ELF-1 (cell line): ENCODE measurements around the gene APOO.
"Not testable (repeated sequence)": the region's sequence is repeated elsewhere in the genome, so short reads cannot be mapped to it uniquely, and the experiment has no call there.

Source experiments
- DNase-seq: peaks from one replicate; pipeline ENCODE4 v3.0.0-alpha.2; 2016; ENCODE audit warnings: low read depth, low spot score

Gene APOO

DNA sequence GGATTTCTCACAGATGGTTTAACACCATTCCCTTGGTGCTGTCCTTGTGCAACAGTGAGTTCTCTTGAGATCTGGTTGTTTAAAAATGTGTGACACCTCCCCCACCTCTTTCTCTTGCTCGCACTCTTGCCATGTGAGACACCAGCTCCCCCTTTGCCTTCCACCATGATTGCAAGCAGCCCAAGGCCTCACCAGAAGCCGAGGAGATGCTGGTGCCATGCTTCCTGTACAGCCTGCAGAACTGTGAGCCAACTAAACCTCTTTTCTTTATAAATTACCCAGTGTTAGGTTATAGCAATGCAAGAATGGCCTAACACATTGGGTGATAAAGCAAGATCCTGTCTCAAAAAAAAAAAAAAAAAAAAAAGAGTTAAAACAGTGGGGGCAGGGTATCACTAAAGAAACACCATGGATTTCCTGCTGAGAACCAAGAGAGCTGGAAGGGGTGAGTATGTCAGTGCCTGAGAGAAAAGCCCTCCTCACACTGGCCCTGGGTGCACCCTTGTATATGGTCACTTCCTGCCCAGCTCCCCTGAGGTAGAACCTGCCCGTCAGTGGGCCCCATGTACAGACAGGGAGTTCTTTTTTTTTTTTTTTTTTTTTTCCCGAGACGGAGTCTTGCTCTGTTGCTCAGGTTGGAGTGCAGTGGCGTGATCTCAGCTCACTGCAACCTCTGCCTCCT lies 46.4 kb downstream of the APOO start:
- DNase-seq, result no peak

DNA sequence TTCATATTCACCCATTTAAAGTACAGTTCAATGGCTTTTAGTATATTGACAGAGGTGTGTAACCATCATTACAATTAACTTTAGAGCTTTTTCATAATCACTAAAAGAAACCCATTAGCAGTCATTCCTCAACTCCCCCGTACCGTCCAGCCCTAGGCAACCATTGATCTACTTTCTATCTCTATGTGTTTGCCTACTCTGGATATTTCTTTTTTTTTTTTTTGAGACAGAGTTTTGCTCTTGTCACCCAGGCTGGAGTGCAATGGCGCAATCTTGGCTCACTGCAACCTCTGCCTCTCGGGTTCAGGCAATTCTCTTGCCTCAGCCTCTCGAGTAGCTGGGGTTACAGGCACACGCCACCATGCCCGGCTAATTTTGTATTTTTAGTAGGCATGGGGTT lies 48.5 kb downstream of the APOO start:
- not testable (repeated sequence) for DNase-seq

DNA sequence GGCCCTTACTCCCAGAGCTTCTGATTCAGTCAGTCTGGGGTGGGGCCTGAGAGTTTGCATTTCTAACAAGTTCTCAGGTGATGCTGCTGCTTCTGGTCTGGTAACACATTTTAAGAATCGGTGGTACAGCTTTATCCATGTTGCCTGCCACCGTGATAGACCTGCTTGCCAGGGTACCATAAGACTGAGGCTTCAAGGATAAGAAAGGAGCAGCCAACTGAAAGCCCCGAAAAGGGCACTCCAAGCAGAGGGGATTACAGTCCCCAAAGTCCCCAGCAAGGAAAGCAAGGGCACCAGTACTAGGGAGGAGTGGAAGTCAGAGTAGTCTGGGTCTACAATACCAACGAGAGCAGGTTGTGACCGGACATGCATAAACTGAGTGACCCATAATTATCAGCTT lies 49.8 kb downstream of the APOO start:
- no peak for DNase-seq

DNA sequence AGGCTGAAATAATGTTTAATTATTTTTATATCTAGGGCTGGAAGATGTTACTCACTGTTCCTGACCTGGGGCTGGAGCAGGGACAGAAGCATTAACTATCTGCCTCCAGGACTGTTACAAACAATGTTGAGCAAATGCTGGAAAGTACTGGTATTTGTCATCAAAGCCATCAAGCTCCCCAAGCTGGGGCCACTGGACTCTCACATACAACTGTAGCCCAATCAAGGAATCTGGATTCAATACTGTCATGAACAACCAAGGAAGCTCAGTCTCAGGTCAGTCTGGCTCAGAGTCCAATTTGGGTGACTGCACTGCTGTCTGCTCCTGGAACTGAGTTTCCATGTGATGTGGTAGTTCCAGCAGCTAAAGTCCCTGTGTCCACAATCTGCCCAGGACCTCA lies 50.4 kb downstream of the APOO start:
- no peak for DNase-seq

DNA sequence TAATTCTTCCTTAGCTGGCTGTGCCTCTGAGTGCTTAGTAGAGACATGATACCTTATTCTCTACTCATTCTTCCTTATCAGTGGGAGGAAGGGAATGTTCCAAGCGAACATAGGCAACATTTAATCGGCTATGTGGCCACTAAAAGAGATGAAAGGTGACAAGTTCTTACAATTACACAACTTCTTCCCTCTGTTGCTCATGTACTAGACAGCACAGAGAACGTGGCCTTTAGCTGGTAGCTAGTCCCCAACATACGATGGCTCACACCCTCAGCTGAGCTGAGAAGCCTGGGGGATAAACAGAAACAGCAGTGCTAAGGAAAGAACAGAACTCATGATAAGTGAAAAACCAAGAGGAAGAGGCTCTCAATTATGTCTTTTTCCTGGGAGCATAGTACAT lies 52.2 kb downstream of the APOO start:
- no peak for DNase-seq

DNA sequence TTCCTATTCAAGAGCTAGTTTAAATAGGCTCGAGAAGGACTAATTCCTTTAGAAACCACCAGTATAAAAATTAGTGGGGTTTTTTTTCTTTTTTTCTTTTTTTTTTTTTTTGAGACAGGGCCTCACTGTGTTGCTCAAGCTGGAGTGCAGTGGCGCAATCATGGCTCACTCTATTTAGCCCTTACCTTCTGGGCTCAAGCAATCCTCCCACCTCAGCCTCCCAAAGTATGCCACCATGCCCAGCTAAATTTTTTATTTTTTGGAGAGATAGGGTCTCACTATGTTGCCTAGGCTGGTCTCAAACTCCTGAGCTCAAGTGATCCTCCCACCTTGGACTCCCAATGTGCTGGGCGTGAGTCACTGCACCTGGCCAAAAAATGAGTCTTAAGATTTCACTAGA lies 52.8 kb downstream of the APOO start:
- DNase-seq, result no peak

DNA sequence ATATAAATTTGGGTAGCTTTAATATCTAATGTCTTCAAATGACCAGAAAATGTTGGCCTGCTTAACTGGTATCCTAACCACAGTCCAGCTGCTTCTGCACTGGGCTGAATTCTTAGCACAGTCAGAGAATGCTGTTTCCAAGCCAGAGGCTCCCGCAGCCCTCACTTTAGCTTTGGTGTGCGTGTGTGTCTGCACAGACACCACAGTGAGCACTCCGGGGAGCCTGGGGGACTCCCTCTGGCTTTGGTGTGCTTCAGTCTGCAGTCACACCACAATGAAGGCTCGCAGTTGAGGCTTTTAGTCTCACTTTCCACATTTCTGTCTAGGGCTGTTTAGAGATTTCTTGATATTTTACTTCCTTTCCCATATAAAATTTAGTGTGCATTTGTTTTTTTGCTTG lies 53.6 kb downstream of the APOO start:
- peak; percentile 41 for DNase-seq

DNA sequence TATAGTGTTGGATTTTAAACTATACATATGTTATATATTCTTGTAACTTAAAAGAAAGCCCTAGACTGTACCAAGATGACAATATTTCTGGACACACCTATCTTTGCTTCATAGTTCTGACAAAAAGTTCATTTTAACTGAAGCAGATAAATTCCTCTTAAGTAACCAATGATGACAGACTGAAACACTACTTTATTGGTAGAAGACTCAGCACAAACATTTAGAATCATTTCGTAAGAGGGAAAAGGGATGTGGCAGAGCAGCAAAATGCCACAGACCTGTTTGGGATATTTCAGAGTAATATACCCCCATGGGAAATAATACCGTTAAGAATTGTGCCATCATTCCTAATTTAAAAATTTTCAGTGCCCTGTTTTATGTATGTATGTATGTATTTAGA lies 56.2 kb downstream of the APOO start:
- no peak for DNase-seq

DNA sequence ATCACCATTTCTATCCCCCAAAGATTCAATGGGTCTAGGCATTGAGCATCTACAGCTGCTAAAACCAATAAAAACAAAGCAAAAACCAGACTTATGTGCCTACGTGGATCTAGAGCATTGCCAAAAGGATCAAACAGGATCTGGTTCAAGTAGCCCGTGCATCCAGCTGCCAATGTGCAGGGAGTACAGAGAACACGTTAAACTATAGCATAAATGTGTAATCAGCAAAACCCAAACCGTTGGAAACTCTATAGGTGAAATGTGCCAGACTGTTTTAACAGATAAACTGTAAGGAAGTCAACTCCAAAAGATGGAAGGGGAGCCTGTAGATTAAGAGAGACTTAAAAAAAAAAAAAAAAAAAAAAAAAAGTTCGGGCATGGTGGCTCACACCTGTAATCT lies 58.5 kb downstream of the APOO start:
- DNase-seq, result no peak

DNA sequence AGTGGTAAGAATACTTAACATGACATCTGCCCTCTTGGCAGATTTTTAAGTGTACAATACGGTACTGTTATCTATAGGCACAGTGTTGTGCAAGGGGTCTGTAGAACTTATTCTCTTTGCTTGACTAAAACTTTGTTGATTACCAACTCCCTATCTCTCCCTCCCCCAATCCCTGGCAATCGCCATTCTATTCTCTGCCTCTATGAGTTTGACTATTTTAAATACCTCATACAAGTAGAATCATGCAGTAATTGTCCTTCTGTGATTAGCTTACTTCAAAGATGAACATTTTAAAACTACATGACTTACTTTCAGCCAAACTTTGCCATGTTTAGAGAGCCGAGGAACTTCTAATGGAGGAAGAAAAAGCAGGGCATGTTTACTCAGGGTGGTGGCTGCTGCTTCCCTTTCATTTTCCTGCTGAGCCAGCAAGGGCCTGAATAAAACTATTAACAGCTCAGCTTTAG lies 62.4 kb downstream of the APOO start:
- DNase-seq, result no peak

DNA sequence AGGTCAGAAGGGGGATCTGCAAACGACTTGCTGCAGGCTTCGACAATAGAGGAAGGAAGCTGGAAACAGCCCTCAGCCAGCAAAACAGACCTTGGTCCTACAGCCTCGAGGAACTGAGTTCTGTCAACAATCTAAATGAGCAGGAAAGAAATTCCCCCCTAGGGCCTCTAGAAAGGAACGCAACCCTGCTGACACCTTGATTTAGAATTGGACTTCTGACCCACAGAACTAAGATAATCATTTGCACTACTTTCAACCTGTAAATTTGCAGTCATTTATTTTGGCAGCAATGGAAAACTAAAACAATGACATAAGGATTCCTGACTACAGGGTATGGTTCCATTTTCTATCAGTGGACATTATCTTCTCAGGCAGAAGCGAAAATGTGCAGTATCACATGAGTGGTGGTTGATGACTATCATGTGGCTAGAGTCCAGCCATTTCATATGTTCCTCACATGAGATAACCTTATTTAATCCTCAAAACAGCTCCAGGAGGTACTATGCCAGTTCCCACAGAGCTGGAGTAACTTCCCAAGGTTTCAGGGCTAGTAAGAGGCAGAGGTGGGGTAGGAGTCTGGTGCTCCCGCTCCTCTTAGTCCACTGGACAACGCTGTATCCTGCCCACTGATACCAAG lies 63.1 kb downstream of the APOO start:
- peak; percentile 83 for DNase-seq

DNA sequence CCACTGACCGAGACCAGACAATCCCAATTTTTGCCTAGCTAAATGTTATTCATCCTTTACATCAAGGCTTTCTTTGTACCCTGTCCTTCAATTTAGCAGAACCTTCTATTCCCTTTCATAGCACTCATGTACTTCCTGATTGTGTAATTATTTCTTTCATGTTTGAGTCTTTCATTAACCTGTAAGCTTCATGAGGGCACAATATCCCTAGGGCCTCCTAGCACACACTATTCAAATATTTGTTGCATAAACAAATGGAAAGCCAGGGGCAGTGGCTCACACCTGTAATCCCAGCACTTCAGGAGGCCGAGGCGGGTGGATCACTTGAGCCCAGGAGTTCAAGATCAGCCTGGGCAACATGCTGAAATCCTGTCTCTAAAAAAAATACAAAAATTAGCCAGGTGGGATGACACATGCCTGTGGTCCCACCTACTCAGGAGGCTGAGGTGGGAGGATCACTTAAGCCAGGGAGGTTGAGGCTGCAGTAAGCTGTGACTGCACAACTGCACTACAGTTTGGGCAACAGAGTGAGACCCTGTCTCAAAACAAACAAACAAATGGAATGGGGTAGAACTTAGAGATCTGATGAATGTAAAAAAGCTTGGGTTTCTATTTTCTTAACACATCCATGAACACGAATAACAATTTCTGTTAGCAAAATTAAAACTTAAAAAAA lies 65.8 kb downstream of the APOO start:
- no peak for DNase-seq

DNA sequence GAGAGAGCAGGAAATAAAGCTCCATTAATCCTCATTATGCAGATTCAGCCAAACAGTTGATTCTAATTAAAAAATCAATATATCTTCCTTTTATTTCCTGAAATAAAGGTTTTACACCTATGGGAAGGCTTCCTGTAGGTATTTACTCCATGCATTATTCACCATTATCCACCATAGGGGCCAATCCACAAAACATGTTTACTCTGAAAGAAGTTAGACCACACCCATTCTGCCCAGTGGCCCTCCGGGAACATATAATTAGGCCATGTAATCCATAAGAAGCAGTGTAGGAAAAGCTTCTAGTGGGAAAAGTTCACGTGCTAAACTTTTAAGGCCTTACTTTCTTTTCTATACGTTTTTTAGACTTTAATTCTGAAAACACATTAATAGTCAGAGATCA lies 67.1 kb downstream of the APOO start:
- no peak for DNase-seq

DNA sequence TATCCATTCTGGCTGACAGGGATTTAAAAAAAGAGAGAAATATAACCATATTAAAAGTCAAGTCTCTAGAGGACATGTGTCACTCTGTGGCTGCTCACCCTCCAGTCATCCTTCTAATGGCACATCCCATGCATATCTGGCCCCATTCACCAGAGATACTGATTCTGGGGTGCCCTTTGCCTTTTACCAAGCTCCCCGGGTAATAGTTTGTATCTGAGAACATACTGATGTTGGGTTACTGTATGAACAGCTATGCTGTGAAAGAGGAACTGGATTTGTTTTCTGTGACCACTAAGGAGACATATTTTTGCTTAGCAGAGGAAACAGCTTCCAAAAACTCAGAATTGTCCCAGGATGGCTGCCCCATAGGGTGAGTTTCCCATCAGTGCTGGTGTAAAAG lies 68.8 kb downstream of the APOO start:
- no peak for DNase-seq

DNA sequence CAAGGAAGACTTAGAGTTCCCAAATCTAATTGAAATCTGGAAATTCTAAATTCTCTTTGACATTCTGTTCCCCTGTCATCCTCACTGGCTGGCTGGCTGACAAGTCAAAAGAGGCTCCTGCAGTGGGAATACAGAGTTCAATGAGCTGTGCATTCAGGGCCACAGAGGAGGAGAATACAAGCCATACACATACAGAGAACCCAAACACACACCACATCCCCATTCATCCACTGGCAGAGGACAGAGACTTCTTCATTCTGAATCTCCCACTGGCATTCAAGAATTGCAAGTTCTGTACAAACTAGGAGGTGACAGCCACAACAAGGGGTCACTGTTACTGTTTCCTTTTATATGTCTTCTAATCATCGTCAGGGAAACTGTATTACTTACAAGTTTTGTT lies 75.0 kb downstream of the APOO start:
- no peak for DNase-seq

DNA sequence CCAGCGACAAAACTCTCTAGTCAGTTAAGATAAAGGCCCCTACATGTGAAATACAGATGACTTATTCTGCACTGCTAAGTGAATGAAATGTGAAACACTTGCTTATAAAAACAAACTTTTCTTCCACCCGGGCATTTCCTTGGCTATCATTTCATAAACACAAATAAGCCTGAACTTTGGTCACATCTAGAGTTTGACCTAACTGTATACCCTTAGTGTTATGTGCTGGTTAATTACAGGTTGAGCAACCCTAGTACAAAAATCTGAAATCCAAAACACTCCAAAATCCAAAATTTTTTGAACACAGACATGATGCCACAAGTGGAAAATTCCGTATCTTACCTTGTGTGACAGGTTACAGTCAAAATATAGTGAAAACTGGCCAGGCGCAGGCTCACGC lies 78.9 kb downstream of the APOO start:
- no peak for DNase-seq

DNA sequence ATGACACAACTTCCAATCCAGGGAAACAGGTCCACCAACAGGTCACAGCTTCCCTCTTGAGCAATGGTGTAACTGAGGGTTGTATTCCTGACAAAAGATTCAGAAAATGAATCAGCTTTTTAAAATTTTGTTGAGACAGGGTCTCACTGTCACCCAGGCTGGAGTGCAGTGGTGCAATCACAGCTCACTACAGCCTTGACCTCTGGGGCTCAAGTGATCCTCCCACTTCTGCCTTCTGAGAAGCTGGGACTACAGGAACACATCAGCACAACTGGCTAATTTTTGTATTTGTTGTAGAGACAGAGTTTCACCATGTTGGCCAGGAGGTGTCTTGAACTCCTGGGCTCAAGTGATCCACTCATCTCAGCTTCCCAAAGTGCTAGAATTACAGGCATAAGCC lies 81.1 kb downstream of the APOO start:
- DNase-seq, result no peak

DNA sequence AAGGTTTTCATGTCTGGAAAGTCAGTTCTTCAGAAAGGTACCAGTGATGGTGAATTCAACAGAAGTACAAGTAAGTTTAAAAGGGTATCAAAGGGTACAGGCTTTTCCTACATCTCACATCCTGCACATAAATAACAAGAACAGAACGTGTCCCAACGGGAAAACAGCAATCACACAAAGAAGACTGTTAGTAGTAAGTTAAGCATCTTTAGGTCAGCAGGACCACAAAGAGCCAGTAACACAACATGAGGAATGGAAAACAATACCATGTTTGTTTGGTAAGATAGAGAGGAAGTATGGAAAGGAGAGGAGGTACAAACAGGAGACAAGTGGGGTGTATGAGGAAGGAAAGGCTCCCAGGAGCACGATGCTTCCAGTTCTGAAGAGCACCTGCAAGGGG lies 81.5 kb downstream of the APOO start:
- no peak for DNase-seq

DNA sequence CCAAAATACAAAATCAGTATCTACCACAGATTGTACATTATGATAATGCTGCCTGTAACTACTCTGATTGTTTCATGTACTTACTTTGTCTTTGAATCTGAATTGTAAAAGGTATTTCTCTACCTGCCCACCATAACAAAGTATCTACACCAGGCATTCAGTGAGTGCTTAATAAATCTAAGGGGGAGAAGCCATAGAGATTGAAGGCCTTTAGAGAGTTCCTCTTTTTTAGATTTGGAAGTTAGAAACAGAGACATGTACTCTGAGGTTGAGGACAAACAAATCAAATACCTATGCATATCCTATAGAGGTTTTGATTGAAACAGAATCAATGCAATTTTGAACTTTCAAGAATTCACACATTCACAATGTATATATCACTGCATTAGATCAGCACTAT lies 82.1 kb downstream of the APOO start:
- DNase-seq, result no peak

DNA sequence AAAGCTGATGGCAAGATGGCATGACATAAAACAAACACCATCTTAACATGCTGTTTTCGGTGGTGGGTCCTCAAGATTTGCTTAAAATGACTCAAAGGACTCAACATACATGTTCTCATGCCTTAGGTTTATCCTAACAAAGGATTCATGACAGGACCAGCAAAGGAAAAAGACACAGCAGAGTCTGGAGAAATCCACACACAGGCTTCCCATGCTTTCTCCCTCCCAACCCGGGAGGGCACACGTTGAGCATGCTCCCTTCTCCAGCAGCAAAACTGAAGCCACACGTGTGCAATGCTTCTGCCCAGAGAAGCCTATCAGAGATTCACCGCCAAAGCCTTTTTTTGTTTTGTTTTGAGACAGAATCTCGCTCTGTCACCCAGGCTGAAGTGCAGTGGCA lies 84.9 kb downstream of the APOO start:
- no peak for DNase-seq

DNA sequence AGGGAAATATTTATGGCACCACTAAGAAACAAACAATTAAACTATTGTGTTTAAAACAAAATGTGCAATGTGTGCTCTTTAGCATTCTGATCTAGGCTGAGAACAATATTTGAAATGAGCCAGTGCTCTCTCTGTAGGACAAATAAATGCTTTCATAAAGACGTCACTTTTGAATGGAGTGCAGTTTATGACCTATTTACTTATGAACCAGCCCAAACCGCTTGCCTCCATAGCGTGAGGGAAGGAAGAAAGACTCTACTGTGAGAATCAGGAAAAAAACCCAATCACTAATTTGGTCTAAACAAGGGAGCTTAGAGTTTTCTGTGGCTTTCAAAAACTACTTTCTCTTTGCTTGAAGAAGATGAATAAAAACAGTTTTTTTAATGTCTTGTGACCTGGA lies 85.3 kb downstream of the APOO start:
- DNase-seq, result no peak

DNA sequence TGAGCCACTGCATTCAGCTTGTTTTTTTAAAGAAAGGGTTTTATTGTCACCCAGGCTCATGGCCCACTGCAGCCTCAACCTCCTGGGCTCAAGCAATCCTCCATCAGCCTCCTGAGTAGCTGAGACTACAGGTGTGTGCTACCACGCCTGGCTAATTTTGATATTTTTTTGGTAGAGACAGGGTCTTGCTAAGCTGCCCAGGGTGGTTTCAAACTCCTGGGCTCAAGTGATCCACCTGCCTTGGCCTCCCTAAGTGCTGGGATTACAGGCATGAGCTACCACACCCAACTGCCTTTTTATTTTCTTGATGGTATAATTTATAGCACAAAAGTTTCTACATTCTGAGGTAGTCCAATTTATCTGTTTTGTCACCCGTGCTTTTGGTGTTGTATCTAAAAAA lies 85.9 kb downstream of the APOO start:
- no peak for DNase-seq

DNA sequence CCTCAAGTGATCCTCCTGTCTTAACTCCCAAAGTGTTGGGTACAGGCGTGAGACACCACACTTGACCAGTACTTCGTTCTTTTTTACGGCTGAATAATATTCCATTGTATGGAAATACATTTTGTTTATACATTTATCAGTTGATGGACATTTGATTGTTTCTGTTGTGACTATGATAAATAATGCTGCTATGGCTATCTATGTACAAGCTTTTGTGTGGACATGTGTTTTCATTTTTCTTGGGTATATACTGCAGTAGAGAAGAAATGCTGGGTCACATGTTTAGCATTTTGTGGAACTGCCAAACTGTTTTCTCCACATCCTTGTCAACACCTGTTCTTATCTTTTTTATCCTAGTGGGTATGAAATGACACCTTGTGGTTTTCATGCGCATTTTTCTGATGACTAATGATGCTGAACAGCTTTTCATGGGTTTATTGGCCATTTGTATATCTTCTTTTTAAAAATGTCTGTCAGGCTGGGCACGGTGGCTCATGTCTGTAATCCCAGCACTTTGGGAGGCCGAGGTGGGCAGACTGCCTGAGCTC lies 87.4 kb downstream of the APOO start:
- no peak for DNase-seq
